ENCODE data around the gene IL1R2.

- TF ChIP-seq EP300 (IDR thresholded peaks at IDR 0.05; ENCODE audit: borderline replicate concordance), result no peak
- TF ChIP-seq CEBPB (IDR thresholded peaks at IDR 0.05), result no peak
- no peak for TF ChIP-seq RAD21 (IDR thresholded peaks at IDR 0.05; ENCODE audit: low read depth)
- no peak for TF ChIP-seq TAF1 (IDR thresholded peaks at IDR 0.05; ENCODE audit: low read depth)
- TF ChIP-seq YY1 (IDR thresholded peaks at IDR 0.05; ENCODE audit: low read depth), result no peak
- TF ChIP-seq REST (IDR thresholded peaks at IDR 0.05; ENCODE audit: low read depth), result no peak
- TF ChIP-seq TEAD4 (IDR thresholded peaks at IDR 0.05), result no peak
- no peak for TF ChIP-seq ZBTB7A (IDR thresholded peaks at IDR 0.05; ENCODE audit: low read depth)
These were observed 33.7 kb upstream of the IL1R2 start for GRCh38 chr2:101958061-101958460.

Data from Ishikawa (cell line).